ENCODE measurements around the gene MEST.
A peak's percentile ranks its signal among the peaks of the same experiment; 100 is the strongest.

DNA sequence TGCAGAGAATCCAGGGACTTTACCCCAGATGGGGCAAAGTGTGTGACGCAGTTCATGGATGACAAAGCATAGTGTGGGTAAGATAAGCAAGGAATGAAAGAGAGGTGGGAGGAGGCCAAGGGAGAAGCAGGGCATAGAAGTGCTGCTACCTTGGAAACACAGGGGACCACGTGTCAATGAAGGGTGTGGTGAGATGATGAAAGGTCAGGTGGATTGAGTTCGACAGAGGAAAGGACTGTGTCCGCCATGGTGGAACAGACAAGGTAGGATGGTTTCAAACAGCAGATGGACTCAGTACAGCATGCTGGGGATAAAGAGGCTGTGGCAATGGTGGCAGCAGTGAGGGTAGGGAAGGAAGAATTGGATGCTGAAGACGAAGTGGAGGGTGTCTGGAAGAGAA lies 32.7 kb downstream of the MEST start:
- TF ChIP-seq POLR2AphosphoS5 (IDR thresholded peaks at IDR 0.05) (peak; percentile 30), TAF1 (IDR thresholded peaks at IDR 0.05; ENCODE audit: low read depth) (no peak), RAD21 (conservative IDR thresholded peaks at IDR 0.05) (no peak), MXI1 (conservative IDR thresholded peaks at IDR 0.05; ENCODE audit: poor library complexity, severe bottlenecking) (no peak)
- TF ChIP-seq, protein P1, sequence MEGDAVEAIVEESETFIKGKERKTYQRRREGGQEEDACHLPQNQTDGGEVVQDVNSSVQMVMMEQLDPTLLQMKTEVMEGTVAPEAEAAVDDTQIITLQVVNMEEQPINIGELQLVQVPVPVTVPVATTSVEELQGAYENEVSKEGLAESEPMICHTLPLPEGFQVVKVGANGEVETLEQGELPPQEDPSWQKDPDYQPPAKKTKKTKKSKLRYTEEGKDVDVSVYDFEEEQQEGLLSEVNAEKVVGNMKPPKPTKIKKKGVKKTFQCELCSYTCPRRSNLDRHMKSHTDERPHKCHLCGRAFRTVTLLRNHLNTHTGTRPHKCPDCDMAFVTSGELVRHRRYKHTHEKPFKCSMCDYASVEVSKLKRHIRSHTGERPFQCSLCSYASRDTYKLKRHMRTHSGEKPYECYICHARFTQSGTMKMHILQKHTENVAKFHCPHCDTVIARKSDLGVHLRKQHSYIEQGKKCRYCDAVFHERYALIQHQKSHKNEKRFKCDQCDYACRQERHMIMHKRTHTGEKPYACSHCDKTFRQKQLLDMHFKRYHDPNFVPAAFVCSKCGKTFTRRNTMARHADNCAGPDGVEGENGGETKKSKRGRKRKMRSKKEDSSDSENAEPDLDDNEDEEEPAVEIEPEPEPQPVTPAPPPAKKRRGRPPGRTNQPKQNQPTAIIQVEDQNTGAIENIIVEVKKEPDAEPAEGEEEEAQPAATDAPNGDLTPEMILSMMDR (IDR thresholded peaks at IDR 0.05; ENCODE audit: poor library complexity, severe bottlenecking): no peak
- TF ChIP-seq, protein P2, sequence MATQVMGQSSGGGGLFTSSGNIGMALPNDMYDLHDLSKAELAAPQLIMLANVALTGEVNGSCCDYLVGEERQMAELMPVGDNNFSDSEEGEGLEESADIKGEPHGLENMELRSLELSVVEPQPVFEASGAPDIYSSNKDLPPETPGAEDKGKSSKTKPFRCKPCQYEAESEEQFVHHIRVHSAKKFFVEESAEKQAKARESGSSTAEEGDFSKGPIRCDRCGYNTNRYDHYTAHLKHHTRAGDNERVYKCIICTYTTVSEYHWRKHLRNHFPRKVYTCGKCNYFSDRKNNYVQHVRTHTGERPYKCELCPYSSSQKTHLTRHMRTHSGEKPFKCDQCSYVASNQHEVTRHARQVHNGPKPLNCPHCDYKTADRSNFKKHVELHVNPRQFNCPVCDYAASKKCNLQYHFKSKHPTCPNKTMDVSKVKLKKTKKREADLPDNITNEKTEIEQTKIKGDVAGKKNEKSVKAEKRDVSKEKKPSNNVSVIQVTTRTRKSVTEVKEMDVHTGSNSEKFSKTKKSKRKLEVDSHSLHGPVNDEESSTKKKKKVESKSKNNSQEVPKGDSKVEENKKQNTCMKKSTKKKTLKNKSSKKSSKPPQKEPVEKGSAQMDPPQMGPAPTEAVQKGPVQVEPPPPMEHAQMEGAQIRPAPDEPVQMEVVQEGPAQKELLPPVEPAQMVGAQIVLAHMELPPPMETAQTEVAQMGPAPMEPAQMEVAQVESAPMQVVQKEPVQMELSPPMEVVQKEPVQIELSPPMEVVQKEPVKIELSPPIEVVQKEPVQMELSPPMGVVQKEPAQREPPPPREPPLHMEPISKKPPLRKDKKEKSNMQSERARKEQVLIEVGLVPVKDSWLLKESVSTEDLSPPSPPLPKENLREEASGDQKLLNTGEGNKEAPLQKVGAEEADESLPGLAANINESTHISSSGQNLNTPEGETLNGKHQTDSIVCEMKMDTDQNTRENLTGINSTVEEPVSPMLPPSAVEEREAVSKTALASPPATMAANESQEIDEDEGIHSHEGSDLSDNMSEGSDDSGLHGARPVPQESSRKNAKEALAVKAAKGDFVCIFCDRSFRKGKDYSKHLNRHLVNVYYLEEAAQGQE (IDR thresholded peaks at IDR 0.05; ENCODE audit: borderline replicate concordance): no peak
